Liver (tissue), 3 donors: Measurements from ENCODE around the gene NTF3.
A peak's percentile ranks its signal among the peaks of the same experiment; 100 is the strongest.

Experiments
- RXRA ChIP-seq, 2 donors: IDR thresholded peaks; 2 replicates each; pipeline ENCODE4 v1.6.1; 2017 to 2018; ENCODE audit warnings: antibody characterized with exemption in 2 of 2, mild to moderate bottlenecking in 1 of 2
- TF ChIP-seq, protein P1 (sequence below): fragments of 150-350 bp; IDR thresholded peaks from 2 replicates; pipeline ENCODE4 v1.5.1; 2017; ENCODE audit warnings: improper control_type of control experiment, low read depth, low read length; ENCODE audit not compliant: missing input control
- TF ChIP-seq, protein P2 (sequence below): IDR thresholded peaks from 2 replicates; pipeline ENCODE4 v1.6.1; 2016; ENCODE audit warnings: antibody characterized with exemption
- donor health status: healthy.
- donor health status: healthy.

DNA sequence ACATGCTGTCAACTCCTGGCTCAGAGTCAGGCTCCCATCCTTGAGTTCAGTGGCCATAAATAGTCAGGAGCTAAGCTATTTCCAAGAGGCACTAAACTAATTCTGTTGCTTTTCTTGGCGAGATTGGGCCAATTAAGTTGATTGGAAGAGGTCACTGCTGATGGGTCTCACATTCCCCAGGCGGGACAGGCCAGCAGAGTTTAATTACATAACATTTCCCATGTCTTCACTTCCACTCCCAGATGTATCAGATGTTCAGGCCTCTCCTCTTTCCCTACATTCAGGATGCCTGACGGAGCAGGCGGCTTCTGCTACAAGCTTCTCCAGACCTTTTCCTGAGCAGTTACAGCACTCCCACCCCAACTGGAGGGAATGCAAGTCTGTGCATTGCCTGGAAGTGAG lies 5.3 kb downstream of the NTF3 start:
- TF ChIP-seq, protein P1, sequence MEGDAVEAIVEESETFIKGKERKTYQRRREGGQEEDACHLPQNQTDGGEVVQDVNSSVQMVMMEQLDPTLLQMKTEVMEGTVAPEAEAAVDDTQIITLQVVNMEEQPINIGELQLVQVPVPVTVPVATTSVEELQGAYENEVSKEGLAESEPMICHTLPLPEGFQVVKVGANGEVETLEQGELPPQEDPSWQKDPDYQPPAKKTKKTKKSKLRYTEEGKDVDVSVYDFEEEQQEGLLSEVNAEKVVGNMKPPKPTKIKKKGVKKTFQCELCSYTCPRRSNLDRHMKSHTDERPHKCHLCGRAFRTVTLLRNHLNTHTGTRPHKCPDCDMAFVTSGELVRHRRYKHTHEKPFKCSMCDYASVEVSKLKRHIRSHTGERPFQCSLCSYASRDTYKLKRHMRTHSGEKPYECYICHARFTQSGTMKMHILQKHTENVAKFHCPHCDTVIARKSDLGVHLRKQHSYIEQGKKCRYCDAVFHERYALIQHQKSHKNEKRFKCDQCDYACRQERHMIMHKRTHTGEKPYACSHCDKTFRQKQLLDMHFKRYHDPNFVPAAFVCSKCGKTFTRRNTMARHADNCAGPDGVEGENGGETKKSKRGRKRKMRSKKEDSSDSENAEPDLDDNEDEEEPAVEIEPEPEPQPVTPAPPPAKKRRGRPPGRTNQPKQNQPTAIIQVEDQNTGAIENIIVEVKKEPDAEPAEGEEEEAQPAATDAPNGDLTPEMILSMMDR = no peak
- peak; percentile 49 to 51 for TF ChIP-seq RXRA (IDR thresholded peaks at IDR 0.05)
- TF ChIP-seq, protein P2, sequence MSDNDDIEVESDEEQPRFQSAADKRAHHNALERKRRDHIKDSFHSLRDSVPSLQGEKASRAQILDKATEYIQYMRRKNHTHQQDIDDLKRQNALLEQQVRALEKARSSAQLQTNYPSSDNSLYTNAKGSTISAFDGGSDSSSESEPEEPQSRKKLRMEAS = no peak
